ENCODE data around the gene RPTOR.
"Not testable (repeated sequence)": the region's sequence is repeated elsewhere in the genome, so short reads cannot be mapped to it uniquely, and the experiment has no call there.

Gene RPTOR

GRCh38 chr17:80722661-80723060, 178.0 kb downstream of the RPTOR start:
- no peak for DNase-seq (ENCODE audit: low spot score)

GRCh38 chr17:80724775-80725266, 180.2 kb downstream of the RPTOR start:
- DNase-seq (ENCODE audit: low spot score) = no peak

- DNase-seq (ENCODE audit: low spot score) = no peak
Observed at GRCh38 chr17:80725517-80725916, 180.9 kb downstream of the RPTOR start.

GRCh38 chr17:80726558-80727408, 182.1 kb downstream of the RPTOR start:
- DNase-seq (ENCODE audit: low spot score) = no peak

- DNase-seq (ENCODE audit: low spot score) = no peak
Observed at GRCh38 chr17:80727409-80727755, 182.7 kb downstream of the RPTOR start.

GRCh38 chr17:80729016-80729415, 184.4 kb downstream of the RPTOR start:
- DNase-seq (ENCODE audit: low spot score) = no peak

GRCh38 chr17:80729761-80730160, 185.1 kb downstream of the RPTOR start:
- DNase-seq (ENCODE audit: low spot score) = no peak

- DNase-seq (ENCODE audit: low spot score) = no peak
Observed at GRCh38 chr17:80730739-80731138, 186.1 kb downstream of the RPTOR start.

- no peak for DNase-seq (ENCODE audit: low spot score)
Observed at GRCh38 chr17:80731323-80731722, 186.7 kb downstream of the RPTOR start.

- DNase-seq (ENCODE audit: low spot score) = no peak
Observed at GRCh38 chr17:80732268-80732667, 187.6 kb downstream of the RPTOR start.

GRCh38 chr17:80737106-80738019, 192.7 kb downstream of the RPTOR start:
- no peak for DNase-seq (ENCODE audit: low spot score)

GRCh38 chr17:80738020-80738808, 193.6 kb downstream of the RPTOR start:
- DNase-seq (ENCODE audit: low spot score) = no peak

- no peak for DNase-seq (ENCODE audit: low spot score)
Observed at GRCh38 chr17:80738987-80739730, 194.5 kb downstream of the RPTOR start.

- no peak for DNase-seq (ENCODE audit: low spot score)
Observed at GRCh38 chr17:80740141-80740540, 195.5 kb downstream of the RPTOR start.

GRCh38 chr17:80742091-80742490, 197.5 kb downstream of the RPTOR start:
- no peak for DNase-seq (ENCODE audit: low spot score)

GRCh38 chr17:80742581-80743180, 198.0 kb downstream of the RPTOR start:
- no peak for DNase-seq (ENCODE audit: low spot score)

GRCh38 chr17:80743181-80743771, 198.6 kb downstream of the RPTOR start:
- no peak for DNase-seq (ENCODE audit: low spot score)

- not testable (repeated sequence) for DNase-seq (ENCODE audit: low spot score)
Observed at GRCh38 chr17:80743973-80744372, 199.3 kb downstream of the RPTOR start.

GRCh38 chr17:80744725-80745124, 200.1 kb downstream of the RPTOR start:
- DNase-seq (ENCODE audit: low spot score) = not testable (repeated sequence)

- DNase-seq (ENCODE audit: low spot score) = no peak
Observed at GRCh38 chr17:80745183-80745582, 200.5 kb downstream of the RPTOR start.
